Neural progenitor cell (in vitro differentiated cells): ENCODE data around the gene HMGB4.

ENCODE experiments used
- CTCF ChIP-seq: fragments of 200-600 bp; sonication (generic); IDR thresholded peaks from 2 replicates; pipeline ENCODE4 v1.5.1; 2017; ENCODE audit warnings: antibody characterized with exemption, mild to moderate bottlenecking
- EZH2 ChIP-seq: fragments of 200-600 bp; sonication (generic); IDR thresholded peaks from 2 replicates; pipeline ENCODE4 v1.6.1; 2017; ENCODE audit warnings: antibody characterized with exemption, mild to moderate bottlenecking, moderate library complexity
- EZH2phosphoT487 ChIP-seq: fragments of 200-600 bp; sonication (generic); IDR thresholded peaks from 2 replicates; pipeline ENCODE4 v1.6.1; 2017; ENCODE audit warnings: antibody characterized with exemption

- TF ChIP-seq CTCF (no peak), EZH2 (no peak), EZH2phosphoT487 (no peak)
Measured at GRCh38 chr1:33822396-33822795, 41.5 kb upstream of the HMGB4 start.
